GM21576 (cell line): ENCODE measurements around the gene RIT2.

Source experiments
- ATAC-seq: cut with Tn5 transposase; IDR thresholded peaks from one replicate; pipeline ENCODE4 v1.9.1; 2021; ENCODE audit warnings: mild to moderate bottlenecking, moderate library complexity; ENCODE audit not compliant: unreplicated experiment

The RIT2 gene

DNA sequence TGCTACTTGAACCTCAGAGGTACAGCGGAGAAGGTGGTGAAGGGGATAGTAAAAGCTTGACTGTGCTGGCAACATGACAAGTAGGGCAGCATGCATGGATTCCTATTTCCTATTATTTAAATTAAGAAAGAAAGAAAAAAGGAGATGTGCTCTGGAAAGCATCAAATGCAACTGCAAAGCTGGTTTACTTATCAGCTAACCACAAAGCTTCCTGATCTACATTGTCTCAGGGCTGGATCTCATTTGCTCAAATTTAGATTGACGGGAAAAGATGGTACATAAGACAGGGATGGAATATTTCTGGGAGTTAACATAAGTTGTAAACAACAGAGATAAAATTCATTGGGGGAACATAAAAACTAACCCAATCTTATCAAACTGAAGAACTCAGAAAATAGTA lies 178.0 kb downstream of the RIT2 start:
- no peak for ATAC-seq

DNA sequence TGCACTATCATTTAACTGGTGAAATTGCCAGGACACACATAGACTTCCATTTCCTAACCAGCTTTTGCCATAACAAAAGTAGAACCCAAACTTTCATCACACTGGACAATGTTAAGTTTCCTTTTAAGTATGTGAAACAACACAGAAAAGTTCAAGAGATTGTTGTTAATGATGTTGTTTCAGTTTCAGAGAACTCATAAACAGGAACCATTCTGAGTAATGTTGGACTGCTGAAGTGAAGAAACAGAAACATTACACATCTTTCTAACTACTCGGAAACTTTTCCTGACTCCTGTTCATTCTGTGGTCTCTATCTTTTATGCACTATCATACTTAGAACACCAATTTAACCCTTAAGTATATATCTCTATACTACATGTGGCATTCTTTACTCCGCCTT lies 179.2 kb downstream of the RIT2 start:
- ATAC-seq, result no peak

DNA sequence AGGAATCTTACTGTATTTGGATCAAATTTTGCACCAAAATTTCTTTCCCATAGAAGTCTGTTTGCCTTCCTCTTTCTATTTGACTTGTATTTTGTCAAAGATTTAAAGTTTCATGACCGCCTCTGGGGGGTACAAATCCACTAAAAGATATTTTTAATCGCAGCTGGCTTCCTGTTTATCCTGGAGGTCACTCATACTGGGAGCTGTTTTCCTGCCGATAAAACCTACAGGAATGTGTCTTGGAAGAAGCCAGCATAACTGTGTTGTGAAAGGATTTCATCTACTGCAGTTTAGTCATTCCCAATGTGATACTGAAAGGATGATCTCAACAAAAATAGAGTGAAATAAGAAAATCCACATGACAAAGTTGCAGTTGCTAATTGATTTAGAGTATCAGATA lies 184.0 kb downstream of the RIT2 start:
- no peak for ATAC-seq

DNA sequence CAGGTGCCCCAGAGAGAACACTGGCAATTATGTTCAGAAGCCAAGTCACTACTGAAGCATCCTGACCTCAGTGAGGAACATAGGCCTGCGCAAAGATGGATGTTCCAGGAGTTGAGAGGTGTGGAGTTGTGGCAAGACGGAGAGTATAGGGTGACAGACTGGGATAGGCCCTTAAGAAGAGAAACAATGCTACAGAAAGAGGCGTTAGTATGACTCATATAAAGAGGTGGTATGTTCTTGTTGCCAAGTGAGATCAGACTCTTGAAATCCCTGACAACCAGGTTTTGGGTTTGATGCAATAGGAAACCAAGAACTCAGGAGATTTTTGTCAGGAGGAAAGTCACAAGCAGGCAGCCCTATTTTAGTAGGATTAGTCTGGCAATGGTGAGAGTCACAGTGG lies 185.6 kb downstream of the RIT2 start:
- no peak for ATAC-seq

DNA sequence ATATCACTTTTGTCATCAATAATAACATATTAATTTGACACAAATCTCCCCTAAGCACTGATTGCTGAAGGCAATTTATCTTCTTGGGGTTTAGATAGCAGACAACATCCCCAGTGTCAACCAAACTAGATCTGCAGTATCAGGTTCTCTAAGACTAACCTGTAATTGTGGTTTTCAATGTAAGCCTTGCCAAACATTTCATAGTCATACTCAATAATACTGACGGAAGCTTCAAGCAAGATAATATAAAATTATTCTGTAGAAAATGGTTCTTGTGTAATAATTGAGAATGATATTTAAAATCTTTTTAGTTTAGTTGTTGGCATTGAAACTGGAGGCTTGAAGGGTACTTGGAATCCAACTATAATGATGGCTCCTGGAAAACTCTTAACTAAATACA lies 186.3 kb downstream of the RIT2 start:
- ATAC-seq, result no peak

DNA sequence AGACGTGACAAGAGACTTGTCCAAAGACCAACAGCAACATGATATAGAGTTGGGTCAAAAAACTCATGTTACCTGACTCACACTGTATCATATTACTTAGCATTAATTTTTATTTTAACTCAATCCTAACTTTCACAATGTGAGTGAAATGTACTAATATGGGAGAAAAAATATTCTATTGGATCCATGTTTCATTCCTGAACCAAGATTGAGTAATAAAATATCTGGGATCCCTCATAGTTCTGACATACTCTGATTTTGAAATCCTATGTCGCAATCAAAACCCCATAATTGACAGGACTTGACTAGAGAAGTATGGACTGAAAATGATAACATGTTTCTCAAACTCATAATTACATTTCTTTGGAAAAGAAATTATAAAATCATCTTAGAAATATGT lies 190.4 kb downstream of the RIT2 start:
- ATAC-seq, result no peak

DNA sequence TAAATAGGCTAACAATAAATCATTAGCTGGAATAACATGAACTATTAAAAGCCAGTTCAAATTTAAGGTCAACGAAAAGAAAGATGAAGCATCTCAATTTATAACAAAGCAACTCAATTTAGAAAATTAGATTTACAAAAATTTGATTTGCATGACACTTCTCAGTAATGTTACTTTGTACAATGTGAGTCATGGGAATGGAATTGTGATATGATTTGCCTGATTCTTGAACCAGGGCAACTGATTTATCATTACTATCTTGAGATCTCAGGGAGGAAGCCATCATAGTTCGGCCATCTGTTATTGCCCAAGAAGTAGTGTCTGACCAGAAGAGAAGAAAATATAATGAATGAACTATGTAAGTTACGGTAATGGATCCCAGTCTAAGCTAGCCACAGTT lies 193.1 kb downstream of the RIT2 start:
- no peak for ATAC-seq

DNA sequence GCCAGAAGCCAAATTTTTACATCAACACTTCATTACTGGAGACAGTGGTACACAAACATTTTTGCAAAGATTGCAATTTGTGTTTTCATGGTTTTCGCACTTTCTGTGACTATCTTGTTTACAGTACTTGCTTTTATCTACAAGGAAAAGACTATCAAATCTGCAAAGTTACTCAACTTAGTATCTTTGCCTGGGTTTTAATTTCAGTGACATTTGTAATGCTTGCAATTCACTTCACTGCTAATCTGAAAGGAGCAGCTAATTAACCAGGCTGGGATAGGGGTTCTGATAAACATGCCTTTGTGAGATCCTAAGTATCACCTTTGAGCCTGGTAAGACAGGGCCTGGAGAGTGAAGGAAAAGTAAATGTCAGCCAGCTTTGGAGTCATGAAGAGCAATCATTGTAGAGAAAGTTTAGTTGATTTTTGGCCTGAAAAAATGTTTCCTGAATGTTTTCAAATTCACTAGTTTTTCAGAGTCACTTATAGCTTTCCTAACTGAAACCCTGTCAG lies 194.2 kb downstream of the RIT2 start:
- ATAC-seq, result no peak

DNA sequence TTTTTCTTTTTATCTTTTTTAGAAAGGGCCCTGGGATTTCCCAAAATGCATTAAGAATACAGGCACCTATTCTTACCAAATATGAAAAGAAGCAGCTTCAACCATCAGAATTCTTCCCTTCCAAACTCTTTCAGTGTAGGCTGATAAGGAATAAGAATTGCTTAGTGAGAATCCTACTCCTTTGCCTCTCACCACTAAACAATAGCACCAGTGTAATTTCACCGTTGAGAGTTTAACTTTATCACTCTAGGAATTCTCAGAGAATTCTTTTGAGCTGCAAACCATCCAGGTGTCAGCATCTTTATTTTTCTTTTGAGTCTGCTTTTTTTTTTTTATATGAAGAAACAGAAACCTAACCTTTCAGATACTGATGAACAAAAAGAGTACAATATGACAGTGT lies 194.9 kb downstream of the RIT2 start:
- ATAC-seq, result no peak

DNA sequence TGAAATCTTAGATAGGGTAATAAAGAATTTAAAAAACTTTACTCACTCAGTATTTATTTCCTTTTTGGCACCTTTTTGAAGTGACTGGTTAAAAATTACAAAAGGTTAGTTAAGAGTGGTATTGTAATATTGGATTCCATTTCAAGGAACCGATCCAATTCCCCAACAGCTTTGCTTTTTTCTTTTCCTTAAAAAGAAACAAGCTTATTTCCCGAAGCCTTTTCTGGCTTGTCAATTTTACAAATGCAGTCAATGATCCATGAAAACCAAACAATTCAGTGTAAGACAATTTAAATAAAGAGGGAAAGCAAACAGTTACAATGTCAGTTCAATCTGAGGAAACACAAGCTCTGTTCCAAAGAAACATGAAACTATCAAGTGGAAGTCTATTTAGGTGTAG lies 200.2 kb downstream of the RIT2 start:
- ATAC-seq, result no peak

DNA sequence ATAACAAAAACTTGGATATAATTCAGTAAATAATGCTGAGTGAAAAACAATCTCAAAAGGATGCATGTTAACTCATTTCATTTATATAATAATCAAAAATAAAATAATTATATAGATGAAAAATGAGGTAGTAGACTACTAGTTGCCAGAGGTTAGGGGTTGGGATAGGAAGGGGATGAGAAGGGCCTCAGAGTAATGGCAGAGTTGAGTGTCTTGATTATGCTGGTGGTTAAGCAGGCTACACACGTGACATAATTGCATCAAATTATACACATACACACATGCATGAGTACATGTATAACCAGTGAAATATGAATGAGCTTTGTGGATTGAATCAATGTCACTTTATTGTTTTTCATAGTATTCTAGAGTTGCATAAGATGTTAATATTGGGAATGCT lies 201.0 kb downstream of the RIT2 start:
- ATAC-seq, result no peak

DNA sequence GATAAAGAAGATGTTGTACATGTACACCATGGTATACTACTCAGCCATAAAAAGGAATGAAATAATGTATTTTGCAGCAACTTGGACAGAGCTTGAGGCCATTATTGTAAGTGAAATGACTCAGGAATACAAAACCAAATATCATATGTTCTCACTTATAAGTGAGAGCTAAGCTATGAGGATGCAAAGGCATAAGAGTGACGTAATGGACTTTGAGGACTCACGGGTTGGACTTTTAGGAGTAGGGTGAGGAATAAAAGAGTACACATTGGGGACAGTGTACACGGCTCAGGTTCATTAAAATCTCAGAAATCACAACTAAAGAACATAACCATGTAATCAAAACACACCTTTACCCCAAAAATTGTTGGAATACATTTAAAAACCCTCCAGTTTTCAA lies 206.4 kb downstream of the RIT2 start:
- no peak for ATAC-seq

DNA sequence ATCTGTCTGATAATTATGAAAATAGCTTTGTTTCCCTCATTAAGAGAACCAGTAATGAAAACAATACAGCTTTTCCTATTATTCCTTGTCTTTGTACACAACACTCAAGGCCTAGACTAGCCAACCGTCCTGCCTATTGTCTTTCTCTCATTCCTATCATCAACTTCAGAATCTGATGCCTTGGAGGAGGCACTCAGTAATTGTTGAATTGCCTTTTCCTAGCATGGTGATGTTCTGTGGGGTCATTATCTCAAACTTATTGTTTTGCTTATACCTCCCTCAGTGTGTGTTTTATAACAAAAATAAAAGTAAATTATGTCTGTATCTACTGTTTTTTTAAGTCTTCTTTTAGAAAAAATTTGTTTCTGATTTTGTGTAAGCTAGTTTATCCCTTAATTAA lies 208.7 kb downstream of the RIT2 start:
- no peak for ATAC-seq

DNA sequence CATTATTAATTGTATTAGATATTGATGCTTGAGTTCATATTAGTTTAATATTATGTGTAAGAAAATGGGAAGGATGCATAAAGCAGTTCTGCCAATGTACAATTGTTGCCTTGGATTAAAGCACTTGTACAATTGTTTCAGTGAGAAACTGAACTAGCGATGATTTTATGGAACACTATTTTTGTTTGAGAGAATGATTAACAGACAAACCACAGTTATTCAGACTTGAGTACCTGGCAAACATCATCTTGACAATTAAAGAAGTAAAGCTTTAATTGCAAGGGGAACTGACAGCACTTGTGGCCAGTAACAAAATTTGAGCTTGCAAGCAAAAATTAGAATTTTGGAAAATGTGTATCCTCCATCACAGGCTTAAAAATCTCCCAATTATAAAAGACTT lies 214.3 kb downstream of the RIT2 start:
- ATAC-seq, result no peak

DNA sequence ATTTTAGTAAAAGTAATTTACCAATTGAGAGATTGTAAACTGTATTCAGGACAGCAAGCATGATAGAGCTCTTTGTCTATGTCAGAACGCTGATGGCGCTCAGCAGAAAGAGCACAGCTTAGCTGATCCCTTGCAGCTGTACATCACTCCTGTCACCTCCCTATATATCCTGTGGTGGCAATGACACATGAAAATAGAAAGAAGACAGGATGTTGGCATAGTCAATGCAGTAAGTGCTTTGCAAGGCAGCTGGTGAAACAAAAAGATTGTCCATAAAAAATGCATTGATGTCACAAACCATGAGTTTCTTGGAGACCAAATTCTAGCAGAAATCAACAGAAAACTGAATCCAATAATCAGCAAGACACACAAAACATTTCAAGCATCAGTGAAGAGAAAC lies 221.5 kb downstream of the RIT2 start:
- ATAC-seq, result no peak

DNA sequence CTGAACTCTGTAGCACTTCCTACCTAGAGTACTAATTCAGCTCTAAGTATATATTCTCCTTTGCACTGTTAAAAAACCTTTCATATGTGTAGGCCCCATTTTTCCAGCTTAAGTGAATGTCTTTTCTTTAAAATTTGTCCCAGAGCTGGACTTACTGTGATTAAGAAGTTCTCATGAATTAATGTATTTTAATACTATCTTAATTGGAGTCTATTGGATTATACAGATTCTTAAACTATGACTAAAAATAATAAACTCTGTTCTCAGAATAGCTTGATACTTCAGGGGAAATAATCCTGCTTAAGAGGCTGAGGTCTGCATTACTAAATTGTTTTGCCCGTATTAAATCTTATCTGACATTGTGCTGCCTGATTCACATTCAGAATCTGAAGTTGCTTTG lies 223.3 kb downstream of the RIT2 start:
- ATAC-seq, result no peak

DNA sequence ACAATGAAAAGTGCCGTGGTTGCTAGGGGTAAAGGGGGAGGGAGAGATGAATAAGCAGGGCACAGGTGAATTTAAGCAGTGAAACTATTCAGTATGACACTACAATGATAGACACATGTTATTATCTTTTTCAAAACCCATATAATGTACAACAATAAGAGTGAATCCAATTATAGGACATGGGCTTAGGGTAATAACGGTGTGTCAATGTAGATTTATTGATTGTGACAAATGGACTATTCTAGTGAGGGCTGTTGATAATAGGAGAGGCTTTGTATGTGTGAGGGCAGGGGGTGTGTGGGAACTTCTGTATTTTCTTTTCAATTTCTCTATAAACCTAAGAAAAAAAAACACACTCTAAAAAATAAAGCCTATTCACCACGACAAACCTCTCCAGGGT lies 223.8 kb downstream of the RIT2 start:
- no peak for ATAC-seq

DNA sequence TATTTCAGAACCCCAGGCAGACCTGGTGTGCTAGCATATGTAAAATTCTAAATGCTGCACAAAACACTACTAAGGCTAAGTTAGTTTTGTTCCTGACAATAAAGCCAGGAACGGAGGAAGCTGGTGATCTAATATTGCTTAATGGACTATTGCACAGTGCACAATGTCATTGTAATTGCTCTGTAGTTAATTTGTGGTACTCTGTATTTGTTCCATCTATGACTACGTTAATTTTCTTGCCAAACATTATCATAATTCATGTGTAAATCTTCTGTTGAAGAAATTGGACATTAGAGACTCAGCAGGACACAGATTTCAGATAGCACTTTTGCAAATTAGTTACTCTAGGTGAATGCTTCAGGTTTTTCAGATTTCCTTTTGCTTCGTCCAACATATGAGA lies 232.3 kb downstream of the RIT2 start:
- no peak for ATAC-seq

DNA sequence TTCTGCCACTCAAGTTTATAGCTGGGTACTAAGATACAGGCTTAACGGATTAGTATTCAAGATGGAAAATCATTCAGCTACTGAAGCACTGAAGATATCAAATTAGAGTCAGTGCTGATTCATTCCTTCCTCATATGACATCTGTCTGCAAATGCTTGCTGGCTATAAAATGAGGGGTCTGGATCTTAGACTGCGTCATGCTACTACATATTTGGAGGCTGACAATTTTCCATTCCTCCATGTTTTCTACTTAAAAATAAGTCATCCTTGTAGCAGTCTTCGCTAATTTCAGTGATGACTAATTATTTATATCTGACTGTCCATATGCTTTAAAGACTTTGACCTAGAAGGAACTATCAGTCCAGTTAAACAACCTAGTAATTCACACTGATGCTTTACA lies 233.4 kb downstream of the RIT2 start:
- no peak for ATAC-seq

DNA sequence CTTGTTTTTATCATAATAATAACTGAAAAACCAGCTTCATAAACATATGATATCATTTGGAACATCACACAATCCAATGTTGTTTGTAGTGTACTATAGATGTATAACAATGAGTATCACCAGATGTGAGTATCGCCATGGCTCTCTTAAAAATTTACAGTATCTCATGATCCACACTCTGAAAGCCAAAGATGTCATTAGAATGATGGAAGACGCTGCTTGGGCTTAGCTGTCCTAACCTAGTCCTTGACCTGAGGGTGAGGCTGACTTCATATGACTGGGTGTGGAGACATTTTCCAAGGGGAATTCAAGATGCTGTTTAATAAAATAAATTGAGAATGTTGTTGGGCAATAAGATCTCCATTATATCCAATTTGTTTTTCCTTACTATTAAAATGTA lies 242.6 kb downstream of the RIT2 start:
- ATAC-seq, result no peak

DNA sequence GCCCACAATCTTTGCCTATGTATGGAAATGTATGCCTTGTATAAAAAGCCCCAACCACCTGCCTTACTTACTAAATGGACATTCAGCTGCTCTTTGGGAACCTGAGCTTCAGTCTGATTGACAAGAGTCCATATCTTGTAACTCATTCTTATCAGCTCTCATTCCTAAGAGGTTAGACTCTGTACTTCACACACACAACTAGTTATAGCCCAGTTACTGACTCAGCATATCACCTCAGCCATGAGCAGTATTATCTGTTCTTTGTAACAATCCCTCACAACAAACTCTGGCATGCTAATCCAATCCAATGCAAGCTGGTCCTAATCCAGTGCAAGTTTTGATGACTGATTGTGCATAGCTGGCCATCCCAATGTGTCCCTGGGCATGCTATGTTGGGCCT lies 250.6 kb downstream of the RIT2 start:
- ATAC-seq, result no peak

DNA sequence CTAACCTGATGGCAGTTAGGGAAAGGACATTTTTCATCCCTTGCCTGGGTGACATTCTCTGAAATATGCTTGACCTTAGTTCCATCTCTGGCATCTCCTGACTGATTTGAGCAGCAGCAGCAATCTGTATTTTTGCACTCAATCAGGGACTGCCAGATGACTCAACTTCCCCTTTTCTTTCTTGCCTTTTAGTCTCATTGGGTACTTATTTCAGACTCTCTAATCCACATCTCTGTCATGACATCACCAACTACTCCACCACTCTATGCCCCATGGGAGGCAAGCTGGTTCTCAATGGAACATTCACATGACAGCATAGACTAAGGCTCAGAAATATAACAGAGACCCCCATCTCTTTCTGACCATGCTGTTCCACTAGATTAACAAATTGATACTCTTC lies 254.2 kb downstream of the RIT2 start:
- ATAC-seq, result no peak

DNA sequence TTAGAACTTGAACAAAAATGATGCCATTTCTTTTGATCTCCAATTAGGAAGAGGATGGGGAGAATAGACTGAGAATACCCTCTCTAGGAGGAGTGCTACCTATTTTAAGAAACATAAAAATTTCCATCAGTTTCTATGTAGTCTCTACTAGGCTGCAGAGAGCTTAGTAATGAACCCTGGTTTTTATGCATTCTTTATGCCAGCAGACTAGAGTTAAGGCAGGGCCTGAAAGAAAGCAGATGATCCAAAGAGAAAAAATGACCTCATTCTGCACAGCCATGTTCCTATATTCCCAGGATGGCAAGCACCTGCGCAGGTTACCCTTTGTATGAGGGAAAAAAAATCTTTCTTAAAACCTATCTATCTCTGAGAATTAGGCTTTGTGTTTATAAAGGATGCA lies 254.9 kb downstream of the RIT2 start:
- ATAC-seq, result no peak

DNA sequence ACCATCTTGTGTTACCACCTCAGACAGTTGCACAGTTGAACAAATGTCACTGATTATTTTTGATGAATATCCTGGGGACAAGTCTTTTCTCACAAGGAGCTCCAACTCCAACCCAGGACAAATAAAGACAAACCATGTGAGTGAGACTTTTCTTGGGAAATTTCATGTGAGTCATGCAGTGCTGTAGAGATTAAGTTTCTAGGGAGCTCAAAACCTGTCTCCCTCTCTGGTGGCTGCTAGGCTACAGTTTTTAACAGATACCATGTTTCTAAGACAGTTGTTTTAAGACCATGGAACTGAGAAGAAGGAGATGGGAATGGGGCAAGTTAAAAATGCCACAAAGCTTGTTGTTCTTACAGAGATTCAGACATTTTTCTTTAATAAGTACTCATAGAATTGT lies 255.5 kb downstream of the RIT2 start:
- no peak for ATAC-seq
